GM12864 (cell line): Measurements from ENCODE around the gene PMM1.

Experiments
- DNase-seq: peaks from one replicate; pipeline ENCODE4 v3.0.0-alpha.2; 2011; ENCODE audit warnings: low read depth
- H3K4me3 ChIP-seq: 2 replicates; pipeline ENCODE4 v1.5.1; 2011; ENCODE audit warnings: mild to moderate bottlenecking, low read depth, low read length, control low read depth
- TF ChIP-seq, protein P1 (sequence below): IDR thresholded peaks from 2 replicates; pipeline ENCODE4 v1.5.1; 2011; ENCODE audit warnings: low read depth, mild to moderate bottlenecking, moderate library complexity, low read length, control low read depth, inconsistent platforms; ENCODE audit errors: missing control alignments

PMM1 gene

DNA sequence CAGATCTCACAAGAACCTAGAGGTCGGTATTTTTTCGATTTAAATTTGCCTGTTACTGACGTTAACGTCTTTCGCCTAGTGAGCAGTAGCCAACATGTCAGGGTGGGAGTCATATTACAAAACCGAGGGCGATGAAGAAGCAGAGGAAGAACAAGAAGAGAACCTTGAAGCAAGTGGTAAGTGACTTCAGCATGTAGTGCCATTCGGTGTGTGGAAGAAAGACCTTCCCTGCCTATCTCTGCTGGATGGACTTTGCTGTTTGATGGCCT is 32.2 kb upstream of the PMM1 start:
- TF ChIP-seq, protein P1, sequence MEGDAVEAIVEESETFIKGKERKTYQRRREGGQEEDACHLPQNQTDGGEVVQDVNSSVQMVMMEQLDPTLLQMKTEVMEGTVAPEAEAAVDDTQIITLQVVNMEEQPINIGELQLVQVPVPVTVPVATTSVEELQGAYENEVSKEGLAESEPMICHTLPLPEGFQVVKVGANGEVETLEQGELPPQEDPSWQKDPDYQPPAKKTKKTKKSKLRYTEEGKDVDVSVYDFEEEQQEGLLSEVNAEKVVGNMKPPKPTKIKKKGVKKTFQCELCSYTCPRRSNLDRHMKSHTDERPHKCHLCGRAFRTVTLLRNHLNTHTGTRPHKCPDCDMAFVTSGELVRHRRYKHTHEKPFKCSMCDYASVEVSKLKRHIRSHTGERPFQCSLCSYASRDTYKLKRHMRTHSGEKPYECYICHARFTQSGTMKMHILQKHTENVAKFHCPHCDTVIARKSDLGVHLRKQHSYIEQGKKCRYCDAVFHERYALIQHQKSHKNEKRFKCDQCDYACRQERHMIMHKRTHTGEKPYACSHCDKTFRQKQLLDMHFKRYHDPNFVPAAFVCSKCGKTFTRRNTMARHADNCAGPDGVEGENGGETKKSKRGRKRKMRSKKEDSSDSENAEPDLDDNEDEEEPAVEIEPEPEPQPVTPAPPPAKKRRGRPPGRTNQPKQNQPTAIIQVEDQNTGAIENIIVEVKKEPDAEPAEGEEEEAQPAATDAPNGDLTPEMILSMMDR = no peak
- peak overlapping the region; percentile 92 for H3K4me3 ChIP-seq
- DNase-seq = no peak

DNA sequence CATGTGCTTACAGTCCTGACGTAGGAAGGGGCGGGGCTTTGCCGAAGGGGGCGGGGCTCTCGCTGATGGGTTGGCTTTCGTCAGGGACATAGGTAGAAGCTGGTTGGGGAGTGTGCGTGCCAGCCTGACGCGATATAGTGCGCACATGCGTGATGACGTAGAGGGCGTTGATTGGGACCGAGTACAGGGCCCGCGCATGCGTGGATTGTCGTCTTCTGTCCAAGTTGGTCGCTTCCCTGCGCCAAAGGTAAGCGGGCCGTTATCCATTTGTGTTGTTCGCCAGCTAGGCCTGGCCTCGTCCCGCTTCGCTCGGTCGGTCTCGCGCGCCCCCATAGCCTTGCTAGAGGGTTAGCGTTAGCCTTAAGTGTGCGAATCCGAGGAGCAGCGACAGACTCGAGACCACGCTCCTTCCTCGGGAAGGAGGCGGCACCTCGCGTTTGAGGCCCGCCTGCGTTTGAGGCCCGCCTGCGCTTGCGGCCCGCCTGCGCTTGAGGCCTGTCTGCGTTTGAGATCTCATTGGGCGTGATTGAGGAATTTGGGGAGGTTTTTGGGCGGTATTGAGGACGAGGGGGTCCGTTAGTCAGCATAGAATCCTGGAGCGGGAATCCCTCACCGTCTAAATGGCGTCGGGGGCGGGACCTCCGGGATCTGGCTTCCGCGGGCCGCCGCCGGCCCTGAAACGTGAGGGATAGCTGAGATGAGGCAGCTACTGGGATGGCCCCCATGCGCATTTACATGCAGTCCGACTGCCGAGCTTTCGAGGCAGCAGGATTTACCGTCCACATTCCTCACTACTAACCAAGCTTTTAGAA is 31.7 kb upstream of the PMM1 start, which contains the start of gene XRCC6:
Gene XRCC6, plus strand, starts transcription at position 197 of the 812 bp plus-strand sequence. CDS start 710 bp downstream, outside the sequence.
- DNase-seq = peak; percentile 99
- H3K4me3 ChIP-seq = peak within 1 kb of the TSS; percentile 92
- TF ChIP-seq, protein P1 = no peak

DNA sequence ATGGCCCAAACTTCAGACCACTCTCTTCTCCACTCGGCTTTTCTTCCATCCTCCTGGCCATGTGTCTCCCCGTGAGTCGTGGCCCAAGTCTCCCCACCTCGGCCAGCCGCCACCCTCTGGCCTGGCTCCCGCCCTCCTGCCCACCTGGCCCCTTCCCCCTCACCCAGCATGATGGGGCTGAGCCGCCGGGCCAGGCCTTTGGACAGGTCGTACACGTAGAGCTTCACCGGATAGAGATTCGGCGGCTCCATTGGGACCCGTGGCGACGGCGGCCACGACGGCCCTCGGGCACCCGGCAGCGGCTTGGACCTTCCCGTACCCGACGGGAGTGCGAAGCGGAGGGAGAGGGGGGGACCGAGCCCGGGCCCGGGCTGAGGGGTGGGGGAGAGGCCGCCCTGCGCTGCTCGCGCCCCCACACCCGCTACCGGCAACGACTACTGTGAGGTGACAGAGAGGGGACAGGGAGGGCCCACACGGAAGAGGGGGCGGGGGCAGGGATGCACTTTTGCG is 31.0 kb upstream of the PMM1 start, which contains the start of gene DESI1:
Gene DESI1, minus strand, starts transcription at position 455 of the 510 bp plus-strand sequence. Its CDS starts 204 bp downstream, at position 251.
- H3K4me3 ChIP-seq = peak within 1 kb of the TSS; percentile 92
- TF ChIP-seq, protein P1 = no peak
- DNase-seq = no peak

DNA sequence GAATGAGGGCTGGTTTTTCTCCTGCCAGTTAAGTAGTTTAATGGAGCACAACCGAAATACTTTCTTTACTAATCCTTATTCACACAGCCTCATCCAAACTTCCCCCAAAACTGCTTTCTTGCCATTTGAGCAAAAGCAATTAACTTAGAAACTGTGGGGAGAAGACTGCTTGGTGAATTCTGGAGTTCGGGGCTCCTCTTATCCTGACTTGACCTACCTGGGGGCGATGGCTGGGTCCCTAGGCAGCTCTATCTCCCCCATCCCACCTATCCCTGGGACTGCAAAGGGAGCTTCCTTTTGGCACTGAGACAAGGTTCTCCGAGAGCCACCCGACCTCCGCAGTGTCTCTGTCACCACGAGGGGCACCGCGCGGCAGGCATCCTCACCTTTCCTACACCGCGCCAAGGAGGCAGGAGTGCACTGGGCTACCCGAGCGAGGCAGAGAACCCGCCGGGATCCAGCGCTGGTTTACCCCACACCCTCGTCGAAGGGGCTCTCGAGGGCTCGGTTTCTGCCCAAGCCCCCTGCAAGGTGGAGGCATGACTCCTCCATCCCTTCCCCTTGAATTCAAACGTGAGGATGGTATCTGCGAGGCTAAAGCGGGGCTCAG is 30.4 kb upstream of the PMM1 start:
- peak overlapping the region; percentile 92 for H3K4me3 ChIP-seq
- TF ChIP-seq, protein P1 = peak; percentile 10
- DNase-seq = no peak

DNA sequence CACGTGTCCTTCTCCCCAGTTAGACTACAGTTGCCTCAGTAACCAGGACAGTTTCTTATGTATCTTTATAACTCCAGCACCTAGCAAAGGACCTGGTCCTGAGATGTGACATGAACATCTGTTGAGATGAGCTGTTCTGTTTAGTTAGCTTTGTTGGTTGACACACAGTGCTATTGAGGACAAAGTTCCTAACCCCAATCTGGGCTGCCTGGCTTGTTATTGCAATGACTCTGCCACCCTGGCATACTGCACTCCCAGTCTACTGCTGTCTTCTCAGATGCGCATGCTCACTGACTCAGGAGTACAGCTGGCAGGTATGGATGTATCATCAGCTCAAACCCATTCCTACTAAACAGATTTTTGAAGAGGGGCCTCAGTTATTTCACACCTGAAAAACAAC is 23.8 kb upstream of the PMM1 start:
- no peak overlapping the region for H3K4me3 ChIP-seq
- TF ChIP-seq, protein P1 = no peak
- no peak for DNase-seq

DNA sequence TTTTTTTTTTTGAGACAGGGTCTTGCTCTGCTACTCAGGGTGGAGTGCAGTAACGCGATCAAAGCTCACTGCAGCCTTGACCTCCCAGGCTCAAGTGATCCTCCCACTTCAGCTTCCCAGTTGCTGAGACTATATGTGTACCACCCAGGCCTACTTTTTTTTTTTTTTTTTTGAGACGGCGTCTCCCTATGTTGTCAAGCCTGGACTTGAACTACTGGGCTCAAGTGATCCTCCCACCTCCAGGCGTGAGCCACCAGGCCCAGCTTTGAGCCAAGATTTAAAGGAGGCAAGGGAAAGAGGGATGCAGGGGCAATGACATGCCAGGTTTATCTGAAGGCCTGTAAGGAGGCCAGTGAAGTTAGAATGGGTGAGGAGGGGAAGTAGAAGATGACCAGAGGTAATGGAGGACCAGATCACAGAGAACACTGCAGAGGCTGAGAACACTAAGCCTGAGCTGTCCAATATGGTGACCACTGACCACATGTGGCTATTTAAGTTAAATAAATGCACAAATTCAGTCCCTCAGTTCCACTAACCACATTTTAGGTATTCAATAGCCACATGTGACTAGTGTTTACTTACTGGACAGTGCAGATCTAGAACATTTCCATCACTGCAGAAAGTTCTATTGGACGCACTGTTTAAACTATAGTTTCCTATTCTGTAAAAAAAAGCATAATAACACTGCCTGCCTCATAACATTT is 23.1 kb upstream of the PMM1 start:
- H3K4me3 ChIP-seq = no peak overlapping the region
- no peak for DNase-seq
- TF ChIP-seq, protein P1 = no peak
